ENCODE data around the gene MYMK. TPM values are rescaled to one million over a fixed set of nuclear protein-coding genes. Genes with fewer than 3 reads are reported as not detected.

MYMK gene
- total and polyA plus RNA-seq, 2 of the 13 experiments (the other 11 are each of a cell fraction or from before 2014, with no cell fraction given), result not detected

DNA sequence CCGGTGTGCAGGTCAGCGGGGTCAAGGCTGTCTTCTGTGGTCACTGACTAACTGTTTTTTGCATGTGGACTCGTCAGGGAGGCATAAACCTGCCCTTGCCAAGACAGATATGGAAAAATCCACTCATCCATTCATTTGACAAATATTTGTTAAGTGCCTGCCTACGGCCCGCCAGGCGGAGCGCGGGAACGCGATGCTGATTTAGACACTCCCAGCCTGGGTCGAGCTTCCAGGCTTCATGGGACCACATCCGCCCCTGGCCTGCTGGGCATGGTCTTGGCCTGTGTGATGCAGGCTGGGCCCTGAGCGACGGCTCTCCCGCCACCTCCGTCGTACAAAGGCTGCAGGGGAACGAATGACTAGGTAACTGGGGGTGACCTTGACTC is 18.1 kb downstream of the MYMK start (continued):
- TF ChIP-seq, protein P1, sequence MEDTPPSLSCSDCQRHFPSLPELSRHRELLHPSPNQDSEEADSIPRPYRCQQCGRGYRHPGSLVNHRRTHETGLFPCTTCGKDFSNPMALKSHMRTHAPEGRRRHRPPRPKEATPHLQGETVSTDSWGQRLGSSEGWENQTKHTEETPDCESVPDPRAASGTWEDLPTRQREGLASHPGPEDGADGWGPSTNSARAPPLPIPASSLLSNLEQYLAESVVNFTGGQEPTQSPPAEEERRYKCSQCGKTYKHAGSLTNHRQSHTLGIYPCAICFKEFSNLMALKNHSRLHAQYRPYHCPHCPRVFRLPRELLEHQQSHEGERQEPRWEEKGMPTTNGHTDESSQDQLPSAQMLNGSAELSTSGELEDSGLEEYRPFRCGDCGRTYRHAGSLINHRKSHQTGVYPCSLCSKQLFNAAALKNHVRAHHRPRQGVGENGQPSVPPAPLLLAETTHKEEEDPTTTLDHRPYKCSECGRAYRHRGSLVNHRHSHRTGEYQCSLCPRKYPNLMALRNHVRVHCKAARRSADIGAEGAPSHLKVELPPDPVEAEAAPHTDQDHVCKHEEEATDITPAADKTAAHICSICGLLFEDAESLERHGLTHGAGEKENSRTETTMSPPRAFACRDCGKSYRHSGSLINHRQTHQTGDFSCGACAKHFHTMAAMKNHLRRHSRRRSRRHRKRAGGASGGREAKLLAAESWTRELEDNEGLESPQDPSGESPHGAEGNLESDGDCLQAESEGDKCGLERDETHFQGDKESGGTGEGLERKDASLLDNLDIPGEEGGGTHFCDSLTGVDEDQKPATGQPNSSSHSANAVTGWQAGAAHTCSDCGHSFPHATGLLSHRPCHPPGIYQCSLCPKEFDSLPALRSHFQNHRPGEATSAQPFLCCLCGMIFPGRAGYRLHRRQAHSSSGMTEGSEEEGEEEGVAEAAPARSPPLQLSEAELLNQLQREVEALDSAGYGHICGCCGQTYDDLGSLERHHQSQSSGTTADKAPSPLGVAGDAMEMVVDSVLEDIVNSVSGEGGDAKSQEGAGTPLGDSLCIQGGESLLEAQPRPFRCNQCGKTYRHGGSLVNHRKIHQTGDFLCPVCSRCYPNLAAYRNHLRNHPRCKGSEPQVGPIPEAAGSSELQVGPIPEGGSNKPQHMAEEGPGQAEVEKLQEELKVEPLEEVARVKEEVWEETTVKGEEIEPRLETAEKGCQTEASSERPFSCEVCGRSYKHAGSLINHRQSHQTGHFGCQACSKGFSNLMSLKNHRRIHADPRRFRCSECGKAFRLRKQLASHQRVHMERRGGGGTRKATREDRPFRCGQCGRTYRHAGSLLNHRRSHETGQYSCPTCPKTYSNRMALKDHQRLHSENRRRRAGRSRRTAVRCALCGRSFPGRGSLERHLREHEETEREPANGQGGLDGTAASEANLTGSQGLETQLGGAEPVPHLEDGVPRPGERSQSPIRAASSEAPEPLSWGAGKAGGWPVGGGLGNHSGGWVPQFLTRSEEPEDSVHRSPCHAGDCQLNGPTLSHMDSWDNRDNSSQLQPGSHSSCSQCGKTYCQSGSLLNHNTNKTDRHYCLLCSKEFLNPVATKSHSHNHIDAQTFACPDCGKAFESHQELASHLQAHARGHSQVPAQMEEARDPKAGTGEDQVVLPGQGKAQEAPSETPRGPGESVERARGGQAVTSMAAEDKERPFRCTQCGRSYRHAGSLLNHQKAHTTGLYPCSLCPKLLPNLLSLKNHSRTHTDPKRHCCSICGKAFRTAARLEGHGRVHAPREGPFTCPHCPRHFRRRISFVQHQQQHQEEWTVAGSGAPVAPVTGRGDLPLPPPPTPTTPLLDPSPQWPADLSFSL (CRISPR knock-in tag; IDR thresholded peaks at IDR 0.05), result no peak
- TF ChIP-seq, protein P2, sequence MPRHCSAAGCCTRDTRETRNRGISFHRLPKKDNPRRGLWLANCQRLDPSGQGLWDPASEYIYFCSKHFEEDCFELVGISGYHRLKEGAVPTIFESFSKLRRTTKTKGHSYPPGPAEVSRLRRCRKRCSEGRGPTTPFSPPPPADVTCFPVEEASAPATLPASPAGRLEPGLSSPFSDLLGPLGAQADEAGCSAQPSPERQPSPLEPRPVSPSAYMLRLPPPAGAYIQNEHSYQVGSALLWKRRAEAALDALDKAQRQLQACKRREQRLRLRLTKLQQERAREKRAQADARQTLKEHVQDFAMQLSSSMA (CRISPR knock-in tag; IDR thresholded peaks at IDR 0.05), result no peak
- TF ChIP-seq, protein P3, sequence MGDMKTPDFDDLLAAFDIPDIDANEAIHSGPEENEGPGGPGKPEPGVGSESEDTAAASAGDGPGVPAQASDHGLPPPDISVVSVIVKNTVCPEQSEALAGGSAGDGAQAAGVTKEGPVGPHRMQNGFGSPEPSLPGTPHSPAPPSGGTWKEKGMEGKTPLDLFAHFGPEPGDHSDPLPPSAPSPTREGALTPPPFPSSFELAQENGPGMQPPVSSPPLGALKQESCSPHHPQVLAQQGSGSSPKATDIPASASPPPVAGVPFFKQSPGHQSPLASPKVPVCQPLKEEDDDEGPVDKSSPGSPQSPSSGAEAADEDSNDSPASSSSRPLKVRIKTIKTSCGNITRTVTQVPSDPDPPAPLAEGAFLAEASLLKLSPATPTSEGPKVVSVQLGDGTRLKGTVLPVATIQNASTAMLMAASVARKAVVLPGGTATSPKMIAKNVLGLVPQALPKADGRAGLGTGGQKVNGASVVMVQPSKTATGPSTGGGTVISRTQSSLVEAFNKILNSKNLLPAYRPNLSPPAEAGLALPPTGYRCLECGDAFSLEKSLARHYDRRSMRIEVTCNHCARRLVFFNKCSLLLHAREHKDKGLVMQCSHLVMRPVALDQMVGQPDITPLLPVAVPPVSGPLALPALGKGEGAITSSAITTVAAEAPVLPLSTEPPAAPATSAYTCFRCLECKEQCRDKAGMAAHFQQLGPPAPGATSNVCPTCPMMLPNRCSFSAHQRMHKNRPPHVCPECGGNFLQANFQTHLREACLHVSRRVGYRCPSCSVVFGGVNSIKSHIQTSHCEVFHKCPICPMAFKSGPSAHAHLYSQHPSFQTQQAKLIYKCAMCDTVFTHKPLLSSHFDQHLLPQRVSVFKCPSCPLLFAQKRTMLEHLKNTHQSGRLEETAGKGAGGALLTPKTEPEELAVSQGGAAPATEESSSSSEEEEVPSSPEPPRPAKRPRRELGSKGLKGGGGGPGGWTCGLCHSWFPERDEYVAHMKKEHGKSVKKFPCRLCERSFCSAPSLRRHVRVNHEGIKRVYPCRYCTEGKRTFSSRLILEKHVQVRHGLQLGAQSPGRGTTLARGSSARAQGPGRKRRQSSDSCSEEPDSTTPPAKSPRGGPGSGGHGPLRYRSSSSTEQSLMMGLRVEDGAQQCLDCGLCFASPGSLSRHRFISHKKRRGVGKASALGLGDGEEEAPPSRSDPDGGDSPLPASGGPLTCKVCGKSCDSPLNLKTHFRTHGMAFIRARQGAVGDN (CRISPR knock-in tag; IDR thresholded peaks at IDR 0.05), result peak; percentile 98
- no peak for TF ChIP-seq NFATC3 (CRISPR knock-in tag; IDR thresholded peaks at IDR 0.05)
- TF ChIP-seq, protein P4, sequence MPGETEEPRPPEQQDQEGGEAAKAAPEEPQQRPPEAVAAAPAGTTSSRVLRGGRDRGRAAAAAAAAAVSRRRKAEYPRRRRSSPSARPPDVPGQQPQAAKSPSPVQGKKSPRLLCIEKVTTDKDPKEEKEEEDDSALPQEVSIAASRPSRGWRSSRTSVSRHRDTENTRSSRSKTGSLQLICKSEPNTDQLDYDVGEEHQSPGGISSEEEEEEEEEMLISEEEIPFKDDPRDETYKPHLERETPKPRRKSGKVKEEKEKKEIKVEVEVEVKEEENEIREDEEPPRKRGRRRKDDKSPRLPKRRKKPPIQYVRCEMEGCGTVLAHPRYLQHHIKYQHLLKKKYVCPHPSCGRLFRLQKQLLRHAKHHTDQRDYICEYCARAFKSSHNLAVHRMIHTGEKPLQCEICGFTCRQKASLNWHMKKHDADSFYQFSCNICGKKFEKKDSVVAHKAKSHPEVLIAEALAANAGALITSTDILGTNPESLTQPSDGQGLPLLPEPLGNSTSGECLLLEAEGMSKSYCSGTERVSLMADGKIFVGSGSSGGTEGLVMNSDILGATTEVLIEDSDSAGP (CRISPR knock-in tag; IDR thresholded peaks at IDR 0.05; ENCODE audit: borderline replicate concordance), result peak; percentile 71; the same call in 1 of the 2 replicates
- peak; percentile 57; the same call in 1 of the 2 replicates for TF ChIP-seq ELF3 (CRISPR knock-in tag; IDR thresholded peaks at IDR 0.05)
- TF ChIP-seq MEIS2 (CRISPR knock-in tag; IDR thresholded peaks at IDR 0.05), result peak; percentile 84
- TF ChIP-seq SAFB2 (CRISPR knock-in tag; IDR thresholded peaks at IDR 0.05; ENCODE audit: borderline replicate concordance, low read depth), result peak; percentile 74
- TF ChIP-seq EP300 (IDR thresholded peaks at IDR 0.05; ENCODE audit: low read depth in 2 of 2, low read length in 2 of 2), result peak in 1 of 2 experiments; percentile 74; a peak in 2 of 4 replicates
- no peak for TF ChIP-seq EP300 (CRISPR knock-in tag; IDR thresholded peaks at IDR 0.05; ENCODE audit: borderline replicate concordance)
- no peak for TF ChIP-seq ZBTB1 (CRISPR knock-in tag; IDR thresholded peaks at IDR 0.05; ENCODE audit: borderline replicate concordance)
- no peak for TF ChIP-seq SRSF9 (IDR thresholded peaks at IDR 0.05; ENCODE audit: borderline replicate concordance, insufficient read depth, low read depth, low read length, poor library complexity, severe bottlenecking)
